Measurements from ENCODE around the gene LCOR.

GRCh38 chr10:96835899-96836298, 3.8 kb downstream of the LCOR start:
- TF ChIP-seq CTCF (IDR thresholded peaks at IDR 0.05; ENCODE audit: poor library complexity) (no peak), EZH2 (IDR thresholded peaks at IDR 0.05; ENCODE audit: borderline replicate concordance) (no peak)
